ENCODE data around the gene ATP10D. TPM values are rescaled to one million over a fixed set of nuclear protein-coding genes. Genes with fewer than 3 reads are reported as not detected.

The ATP10D gene
- total RNA-seq: 1 to 10 TPM; 2.5 to 2.8 TPM

DNA sequence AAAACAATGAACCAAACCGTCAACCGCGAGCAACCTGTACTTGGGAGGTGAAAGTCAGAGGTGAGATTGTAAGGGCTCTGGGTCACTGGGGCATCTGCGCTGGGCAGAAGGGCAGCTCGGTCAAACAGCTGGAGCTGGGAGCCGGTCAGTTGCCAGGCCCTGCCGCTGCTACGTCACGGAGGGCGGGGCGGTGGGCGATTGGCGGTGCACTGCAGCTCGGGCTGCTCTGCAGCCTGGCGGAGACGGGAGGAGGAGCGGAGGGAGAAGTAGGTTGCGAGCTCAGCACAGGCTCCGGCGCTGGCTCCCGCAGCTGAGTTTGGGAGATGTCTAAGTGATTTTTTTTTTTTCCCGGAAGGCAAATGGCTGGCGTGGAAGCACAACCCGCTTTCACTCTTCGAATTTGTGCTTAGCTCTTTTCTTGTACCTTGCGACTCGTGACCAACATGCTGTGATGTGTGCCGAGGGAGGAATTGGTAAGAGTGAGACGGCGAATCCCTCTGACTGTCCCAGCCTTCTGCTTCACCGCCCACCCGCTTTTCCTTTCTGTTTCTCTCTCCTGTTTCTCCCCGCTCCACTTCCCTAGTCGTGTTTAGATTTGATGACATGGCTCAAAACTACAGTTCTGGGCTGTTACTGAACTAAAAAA lies at the start of gene ATP10D:
TSS of gene ATP10D (plus strand) at position 229 of the 646 bp plus-strand sequence. CDS start 27,266 bp downstream, outside the sequence.
- peak within 1 kb of the TSS; percentile 83 for H3K4me3 Mint-ChIP-seq
- H3K4me1 Mint-ChIP-seq: peaks cover 26% of the 10 kb centered on the region
- peak within 1 kb of the TSS; percentile 82 for H3K27ac Mint-ChIP-seq
- POLR2A ChIA-PET: interaction anchor here (0.5 to 1.2 kb wide), 3 partner anchors 14 to 429 kb away, joined by 3 to 9 read pairs (median 4); no protein-coding TSS in a partner anchor
- CTCF ChIA-PET: interaction anchor here (0.6 to 3.7 kb wide), 10 partner anchors 12 to 681 kb away, joined by 3 to 18 read pairs (median 4); partner anchors contain the start of gene COMMD8
- no peaks in the 10 kb centered on the region for H3K36me3 Mint-ChIP-seq (ENCODE audit: low read depth)
- intact Hi-C loops (cut with DNase I, micrococcal nuclease): loop anchor here (1.0 to 5.0 kb wide), 3 partner anchors 22 to 77 kb away; partner anchors contain the start of gene COMMD8 (in 2 of the 2)
- peak; percentile 97 for ATAC-seq
- no peaks in the 10 kb centered on the region for H3K27me3 Mint-ChIP-seq
- peak; percentile 88 for DNase-seq
- H3K9me3 Mint-ChIP-seq (ENCODE audit: low read depth): no peaks in the 10 kb centered on the region

DNA sequence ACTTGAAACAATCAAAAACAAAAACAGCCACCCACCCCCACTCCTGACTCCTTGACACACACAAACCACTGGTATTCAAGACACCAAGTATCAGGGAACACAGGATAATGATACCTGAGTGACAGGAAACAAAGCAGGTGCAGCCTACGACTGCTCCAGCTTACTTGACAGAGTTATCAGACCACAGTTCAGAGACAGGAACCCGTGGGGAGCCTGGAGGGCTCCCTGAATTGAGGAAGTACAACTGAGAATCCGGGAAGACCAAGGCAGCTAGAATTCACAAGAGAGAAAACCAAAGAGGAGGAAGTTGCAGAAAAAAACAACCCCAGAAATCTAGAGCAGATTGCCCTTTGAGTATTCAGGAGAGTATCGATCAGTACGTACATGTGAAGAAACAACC lies 42.1 kb upstream of the ATP10D start:
- DNase-seq (no peak), ATAC-seq (no peak)
- no peaks in the 10 kb centered on the region for H3K9me3 Mint-ChIP-seq (ENCODE audit: low read depth)
- intact Hi-C loops (cut with DNase I, micrococcal nuclease): no loop called here
- H3K4me1 Mint-ChIP-seq: peaks cover 9% of the 10 kb centered on the region
- ChIA-PET POLR2A (interaction anchor here (0.8 kb wide), 1 partner anchor 109 kb away, joined by 3 read pairs; no protein-coding TSS in a partner anchor), CTCF (interaction anchor here (0.6 kb wide), 1 partner anchor 239 kb away, joined by 3 read pairs; no protein-coding TSS in a partner anchor)
- H3K4me3 Mint-ChIP-seq: no peak overlapping the region
- H3K27me3 Mint-ChIP-seq: no peaks in the 10 kb centered on the region
- H3K27ac Mint-ChIP-seq: no peak overlapping the region
- peaks cover 7% of the 10 kb centered on the region for H3K36me3 Mint-ChIP-seq (ENCODE audit: low read depth)

DNA sequence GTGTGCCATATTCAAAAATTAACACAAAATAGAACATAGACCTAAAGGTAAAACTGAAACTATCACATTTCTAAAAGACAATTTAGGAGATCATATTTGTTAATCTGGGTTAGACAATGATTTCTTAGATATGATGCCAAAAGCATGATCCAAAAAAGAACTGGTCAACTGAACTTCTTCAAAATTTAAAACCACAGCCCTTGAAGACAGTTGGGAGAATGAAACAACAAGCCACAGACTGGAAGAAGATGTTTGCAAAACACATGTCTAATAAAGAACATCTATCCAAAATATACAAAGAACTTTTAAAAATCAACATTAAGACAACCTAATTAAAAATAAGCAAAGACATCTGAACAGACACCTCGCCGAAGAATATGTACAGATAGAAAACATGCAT lies 41.0 kb upstream of the ATP10D start:
- Mint-ChIP-seq H3K27me3 (no peaks in the 10 kb centered on the region), H3K36me3 (ENCODE audit: low read depth) (peaks cover 7% of the 10 kb centered on the region), H3K27ac (no peak overlapping the region), H3K4me1 (peaks cover 9% of the 10 kb centered on the region), H3K4me3 (no peak overlapping the region), H3K9me3 (ENCODE audit: low read depth) (no peaks in the 10 kb centered on the region)
- intact Hi-C loops (cut with DNase I, micrococcal nuclease): no loop called here
- POLR2A ChIA-PET: no interaction called here
- ATAC-seq (no peak), DNase-seq (no peak)
- CTCF ChIA-PET: no interaction called here

DNA sequence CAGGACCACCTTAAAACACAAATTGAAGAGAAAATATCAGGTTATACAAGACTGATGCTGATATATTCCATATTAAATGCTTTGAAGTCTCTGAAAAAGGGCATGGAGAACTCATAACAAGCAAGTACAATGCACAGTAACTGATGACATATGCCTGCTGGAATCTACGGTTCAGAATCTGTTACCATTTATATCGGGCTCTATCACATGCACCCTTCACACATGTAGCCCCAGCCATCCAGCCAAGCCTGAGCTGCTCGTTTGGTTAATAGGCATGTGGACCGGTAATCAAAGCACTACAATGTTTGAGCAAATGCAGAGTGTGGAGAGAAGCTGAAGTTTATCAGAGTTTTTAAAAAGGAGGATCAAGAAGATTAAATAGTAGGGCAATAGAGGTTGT lies 33.4 kb upstream of the ATP10D start:
- ATAC-seq (no peak), DNase-seq (no peak)
- Mint-ChIP-seq H3K9me3 (ENCODE audit: low read depth) (no peaks in the 10 kb centered on the region), H3K4me3 (no peak overlapping the region), H3K27me3 (no peaks in the 10 kb centered on the region), H3K27ac (no peak overlapping the region), H3K36me3 (ENCODE audit: low read depth) (peaks cover 17% of the 10 kb centered on the region), H3K4me1 (peaks cover 5% of the 10 kb centered on the region)
- CTCF ChIA-PET: no interaction called here
- POLR2A ChIA-PET: no interaction called here
- intact Hi-C loops (cut with DNase I, micrococcal nuclease): no loop called here

DNA sequence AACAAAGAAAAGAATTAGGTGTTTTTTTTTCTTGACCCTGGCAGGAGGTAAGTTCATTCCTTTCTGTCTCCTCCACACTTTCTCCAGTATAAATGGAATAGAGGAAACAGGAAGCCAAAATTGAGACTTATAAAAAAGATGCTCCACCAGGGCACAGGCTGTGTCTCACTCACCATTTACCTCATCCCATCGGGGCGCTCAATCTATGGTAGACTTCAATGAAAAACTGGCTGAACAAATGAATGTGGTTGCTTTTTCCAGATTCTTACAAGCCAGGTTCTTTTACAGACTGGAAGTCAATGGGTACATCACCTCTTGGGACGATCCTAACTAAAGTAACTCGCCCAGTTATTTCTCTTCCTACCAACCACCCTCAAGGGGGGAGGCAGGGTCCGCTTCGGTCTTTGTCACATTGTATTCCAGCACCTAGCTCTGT lies 22.3 kb upstream of the ATP10D start:
- ChIA-PET CTCF (interaction anchor here (0.8 to 2.3 kb wide), 6 partner anchors 22 to 378 kb away, joined by 3 to 18 read pairs (median 3); partner anchors contain the start of gene ATP10D), POLR2A (interaction anchor here (0.7 kb wide), 1 partner anchor 347 kb away, joined by 3 read pairs; no protein-coding TSS in a partner anchor)
- Mint-ChIP-seq H3K4me3 (peak overlapping the region; percentile 82), H3K27me3 (no peaks in the 10 kb centered on the region), H3K4me1 (peaks cover 31% of the 10 kb centered on the region), H3K27ac (peak overlapping the region; percentile 52), H3K9me3 (ENCODE audit: low read depth) (no peaks in the 10 kb centered on the region), H3K36me3 (ENCODE audit: low read depth) (peaks cover 4% of the 10 kb centered on the region)
- DNase-seq (peak; percentile 10), ATAC-seq (no peak)
- intact Hi-C loops (cut with DNase I, micrococcal nuclease): loop anchor here (1.0 to 10.0 kb wide), 4 partner anchors 22 to 452 kb away; partner anchors contain the start of genes ATP10D (in 2 of the 2) and NFXL1 (in 2 of the 2)

DNA sequence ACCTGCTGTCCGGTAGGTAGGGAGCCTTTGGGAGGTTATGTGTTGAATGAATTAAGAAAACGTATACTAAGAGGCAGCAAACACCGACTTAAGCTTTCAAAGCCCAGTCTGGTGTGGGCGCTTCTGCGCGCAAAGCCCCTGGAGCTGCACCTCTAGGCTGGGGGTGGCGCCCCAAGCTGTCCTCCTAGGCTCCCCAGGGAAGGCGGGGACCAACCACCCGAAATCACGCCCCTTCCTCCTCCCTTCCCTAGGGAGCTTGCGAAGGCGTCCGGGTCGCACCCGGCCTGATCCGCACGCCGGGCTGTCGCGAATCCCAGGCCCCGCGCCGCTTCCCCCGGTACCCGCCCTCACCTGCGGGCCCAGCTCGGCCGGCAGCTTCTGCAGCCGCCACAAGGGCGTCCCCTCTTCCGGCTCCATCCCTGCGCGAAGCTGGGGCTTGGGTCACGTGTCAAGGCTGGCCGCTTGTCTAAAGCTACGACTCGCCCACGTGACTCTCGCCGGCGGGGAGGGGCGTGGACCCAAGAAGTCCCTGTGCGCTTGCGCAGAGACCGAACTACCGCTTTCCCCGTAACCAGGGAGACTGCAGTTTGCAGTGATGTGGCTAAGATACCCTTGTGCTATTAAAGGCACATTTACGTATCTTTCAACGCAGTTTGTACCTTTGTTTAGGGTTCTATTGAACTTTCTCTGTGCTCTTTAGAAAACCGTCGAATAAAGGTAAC lies 21.7 kb upstream of the ATP10D start, which contains the start of gene COMMD8:
TSS of gene COMMD8 (minus strand) at position 468 of the 722 bp plus-strand sequence. CDS start at position 417, 51 bp downstream.
- ATAC-seq (peak; percentile 97), DNase-seq (peak; percentile 98)
- no peaks in the 10 kb centered on the region for H3K27me3 Mint-ChIP-seq
- peak within 1 kb of the TSS; percentile 82 for H3K4me3 Mint-ChIP-seq
- H3K36me3 Mint-ChIP-seq (ENCODE audit: low read depth): peaks cover 4% of the 10 kb centered on the region
- H3K4me1 Mint-ChIP-seq: peaks cover 31% of the 10 kb centered on the region
- intact Hi-C loops (cut with DNase I, micrococcal nuclease): loop anchor here (1.0 to 10.0 kb wide), 4 partner anchors 22 to 451 kb away; partner anchors contain the start of genes ATP10D (in 2 of the 2) and NFXL1 (in 2 of the 2)
- ChIA-PET POLR2A (interaction anchor here (0.7 kb wide), 1 partner anchor 348 kb away, joined by 3 read pairs; no protein-coding TSS in a partner anchor), CTCF (interaction anchor here (0.6 to 2.3 kb wide), 7 partner anchors 18 to 377 kb away, joined by 3 to 18 read pairs (median 3); partner anchors contain the start of gene ATP10D)
- H3K9me3 Mint-ChIP-seq (ENCODE audit: low read depth): no peaks in the 10 kb centered on the region
- peak within 1 kb of the TSS; percentile 52 for H3K27ac Mint-ChIP-seq

DNA sequence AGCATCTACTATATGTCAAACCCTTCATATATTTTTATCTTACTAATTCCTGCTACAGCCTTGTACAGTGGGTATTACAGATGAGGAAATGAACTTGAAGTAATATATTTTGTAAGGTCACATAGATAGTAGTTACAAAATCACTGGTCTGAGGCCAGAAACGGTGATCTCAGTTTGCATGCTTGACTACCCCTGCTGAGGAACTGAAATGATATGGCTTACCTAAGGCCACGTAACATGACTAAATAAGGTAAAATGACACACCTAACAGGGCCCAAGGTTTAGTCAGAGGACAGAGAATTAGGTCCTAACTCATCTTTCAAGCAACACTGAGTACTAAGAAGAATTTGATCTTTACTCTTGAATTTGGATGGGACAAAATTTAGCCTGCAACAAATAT lies 20.1 kb upstream of the ATP10D start:
- intact Hi-C loops (cut with DNase I, micrococcal nuclease): loop anchor here in 1 of 2 experiments (10.0 kb wide), 1 partner anchor 450 kb away; the partner anchor contains the start of gene NFXL1
- Mint-ChIP-seq H3K4me3 (no peak overlapping the region), H3K36me3 (ENCODE audit: low read depth) (no peaks in the 10 kb centered on the region), H3K27ac (no peak overlapping the region), H3K9me3 (ENCODE audit: low read depth) (no peaks in the 10 kb centered on the region), H3K4me1 (peaks cover 29% of the 10 kb centered on the region), H3K27me3 (no peaks in the 10 kb centered on the region)
- no peak for ATAC-seq
- DNase-seq: no peak
- ChIA-PET CTCF (interaction anchor here (0.7 kb wide), 1 partner anchor 20 kb away, joined by 3 read pairs; the partner anchor contains the start of gene ATP10D), POLR2A (no interaction called here)

DNA sequence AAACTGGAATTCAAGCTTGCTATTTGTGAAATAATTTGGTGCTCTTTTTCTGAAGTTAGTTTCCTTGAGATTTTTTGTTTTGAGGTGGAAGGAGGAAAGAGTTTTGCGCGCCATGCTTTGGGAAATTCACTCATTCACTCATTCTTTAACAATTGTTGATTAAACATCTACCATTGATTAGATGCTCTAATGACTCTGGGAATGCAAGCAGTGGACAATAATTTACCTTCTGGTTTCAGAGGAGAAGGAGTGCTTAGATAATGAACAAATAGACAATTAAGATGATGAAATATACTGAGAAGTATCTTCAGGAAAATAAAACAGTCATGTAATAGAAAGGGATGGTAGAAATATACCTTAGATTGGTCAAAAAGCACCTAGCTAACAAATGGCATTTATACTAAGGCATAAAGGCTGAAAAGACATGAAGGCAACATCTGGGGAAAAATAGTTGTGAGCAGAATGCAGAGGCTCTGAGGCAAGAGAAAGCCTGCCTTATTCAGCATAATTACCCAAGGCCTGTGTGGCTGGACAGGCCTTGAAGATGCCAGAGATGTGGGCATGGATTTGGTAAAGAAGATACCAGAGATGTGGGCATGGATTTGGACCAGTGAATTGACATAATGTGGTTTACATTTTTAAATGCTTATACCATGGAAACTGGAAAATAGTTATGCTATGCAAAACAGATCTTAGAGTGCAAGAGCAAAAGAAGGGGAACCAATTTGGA lies 18.9 kb upstream of the ATP10D start:
- ChIA-PET POLR2A (no interaction called here), CTCF (interaction anchor here (0.8 to 1.3 kb wide), 3 partner anchors 17 to 46 kb away, joined by 3 to 6 read pairs (median 3); no protein-coding TSS in a partner anchor)
- no peaks in the 10 kb centered on the region for H3K36me3 Mint-ChIP-seq (ENCODE audit: low read depth)
- H3K27ac Mint-ChIP-seq: no peak overlapping the region
- no peaks in the 10 kb centered on the region for H3K27me3 Mint-ChIP-seq
- no peaks in the 10 kb centered on the region for H3K9me3 Mint-ChIP-seq (ENCODE audit: low read depth)
- H3K4me3 Mint-ChIP-seq: no peak overlapping the region
- H3K4me1 Mint-ChIP-seq: peaks cover 21% of the 10 kb centered on the region
- ATAC-seq (no peak), DNase-seq (no peak)
- intact Hi-C loops (cut with DNase I, micrococcal nuclease): loop anchor here in 1 of 2 experiments (10.0 kb wide), 1 partner anchor 449 kb away; the partner anchor contains the start of gene NFXL1

DNA sequence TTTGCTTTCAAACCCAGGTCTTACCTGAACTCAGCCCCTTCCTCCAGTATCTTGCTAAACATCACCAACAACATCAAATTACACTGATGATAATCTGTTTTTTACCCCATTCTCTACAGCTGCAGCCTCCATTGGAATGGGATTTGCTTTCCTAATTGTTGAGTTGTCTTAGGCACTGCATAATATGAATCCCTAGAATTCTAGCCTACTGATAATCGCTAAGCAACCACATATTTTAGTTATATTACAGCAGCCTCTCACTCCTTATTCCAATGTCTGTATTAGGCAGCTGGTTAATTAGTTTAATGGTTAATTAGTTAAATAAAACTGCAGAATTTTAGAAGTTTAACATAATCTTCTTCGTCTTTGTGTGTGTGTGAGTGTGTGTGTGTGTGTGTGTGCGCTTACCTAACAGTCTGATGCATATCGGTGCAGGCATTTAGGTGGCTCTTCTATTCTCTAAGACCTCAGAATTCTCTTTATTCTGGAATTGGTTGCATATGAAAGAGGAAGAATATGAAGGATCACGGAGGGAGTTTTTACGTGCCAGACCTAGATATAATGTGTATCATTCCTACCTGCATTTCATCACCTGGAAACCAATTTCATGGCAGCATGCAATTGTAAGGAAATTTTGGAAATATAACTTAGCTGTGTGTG lies 16.2 kb upstream of the ATP10D start:
- no peak overlapping the region for H3K27ac Mint-ChIP-seq
- ATAC-seq (no peak), DNase-seq (no peak)
- no peaks in the 10 kb centered on the region for H3K36me3 Mint-ChIP-seq (ENCODE audit: low read depth)
- ChIA-PET CTCF (interaction anchor here (0.8 kb wide), 1 partner anchor 16 kb away, joined by 3 read pairs; the partner anchor contains the start of gene ATP10D), POLR2A (no interaction called here)
- intact Hi-C loops (cut with DNase I, micrococcal nuclease): loop anchor here in 1 of 2 experiments (10.0 kb wide), 1 partner anchor 446 kb away; the partner anchor contains the start of gene NFXL1
- no peaks in the 10 kb centered on the region for H3K9me3 Mint-ChIP-seq (ENCODE audit: low read depth)
- H3K4me1 Mint-ChIP-seq: peaks cover 1% of the 10 kb centered on the region
- H3K4me3 Mint-ChIP-seq: no peak overlapping the region
- H3K27me3 Mint-ChIP-seq: no peaks in the 10 kb centered on the region

DNA sequence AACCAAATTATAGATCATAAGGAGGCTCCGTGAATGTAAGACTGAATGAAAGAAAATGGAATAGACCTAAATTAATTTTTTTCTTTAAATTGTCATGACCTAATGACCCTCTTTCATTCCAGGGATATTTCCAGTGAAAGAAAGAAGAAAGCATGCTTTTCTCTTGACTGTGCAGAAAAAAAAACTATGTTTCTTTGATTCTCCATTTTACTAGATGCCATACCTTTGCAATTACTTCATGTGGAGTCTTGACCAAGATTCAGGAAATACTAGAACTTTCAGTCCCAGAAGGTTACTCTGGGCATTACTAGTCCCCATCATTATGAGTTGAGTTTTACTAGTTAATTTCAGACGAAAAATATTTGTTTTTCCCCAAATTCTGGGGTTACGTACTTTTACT lies 15.1 kb upstream of the ATP10D start:
- Mint-ChIP-seq H3K27ac (no peak overlapping the region), H3K4me1 (no peaks in the 10 kb centered on the region), H3K9me3 (ENCODE audit: low read depth) (no peaks in the 10 kb centered on the region), H3K27me3 (no peaks in the 10 kb centered on the region), H3K36me3 (ENCODE audit: low read depth) (no peaks in the 10 kb centered on the region), H3K4me3 (no peak overlapping the region)
- no peak for ATAC-seq
- ChIA-PET POLR2A (no interaction called here), CTCF (no interaction called here)
- no peak for DNase-seq
- intact Hi-C loops (cut with DNase I, micrococcal nuclease): loop anchor here in 1 of 2 experiments (10.0 kb wide), 1 partner anchor 445 kb away; the partner anchor contains the start of gene NFXL1

Measured in activated CD4-positive, alpha-beta T cell treated with anti-CD3 and anti-CD28 coated beads for 36 hours (primary cell).